IMR-90 (cell line): ENCODE data around the gene PFDN1. TPM values are rescaled to one million over a fixed set of nuclear protein-coding genes. Genes with fewer than 3 reads are reported as not detected.

Source experiments
- ATAC-seq: fragments of 200-7000 bp; cut with Tn5 transposase; 2 replicates; pipeline ENCODE4 v1.9.1; 2020; ENCODE audit warnings: low read depth, mild to moderate bottlenecking, moderate library complexity
- BruUV-seq: library from RNA; stranded (reverse); fragments of 400-500 nt; replicated peaks from 2 replicates; lab custom pipeline; 2021; lab: Mats Ljungman, UMichigan
- CTCF ChIA-PET: fragments of 300-600 bp; formaldehyde crosslinking; extraction: SDS; loops from one replicate; lab custom pipeline; 2021; ENCODE audit warnings: antibody characterized with exemption; lab: Yijun Ruan, JAX
- POLR2A ChIA-PET: fragments of 300-600 bp; sonication (Branson Sonifier 250); formaldehyde crosslinking; loops from one replicate; lab custom pipeline; 2022; ENCODE audit warnings: antibody characterized with exemption; ENCODE audit not compliant: unreplicated experiment; lab: Charles Lee
- DNase-seq: peaks from one replicate; pipeline ENCODE4 v3.0.0; 2013
- H2AFZ ChIP-seq: replicated peaks from 2 replicates; pipeline ENCODE3; 2013; ENCODE audit warnings: low read length, mild to moderate bottlenecking; ENCODE audit not compliant: poor library complexity
- H2AK5ac ChIP-seq: 2 replicates; pipeline ENCODE4 v1.6.1; 2013; ENCODE audit warnings: low read depth, low read length, inconsistent platforms
- H2AK9ac ChIP-seq: replicated peaks from 2 replicates; pipeline ENCODE3; 2013; ENCODE audit warnings: mild to moderate bottlenecking, low read depth, low read length, moderate library complexity; ENCODE audit not compliant: poor library complexity
- H2BK120ac ChIP-seq: 2 replicates; pipeline ENCODE4 v1.6.1; 2013; ENCODE audit warnings: low read depth, low read length, inconsistent platforms
- H2BK15ac ChIP-seq: 3 replicates; pipeline ENCODE4 v1.6.1; 2013; ENCODE audit warnings: low read depth, low read length, inconsistent platforms
- H2BK20ac ChIP-seq: 2 replicates; pipeline ENCODE4 v1.6.1; 2013; ENCODE audit warnings: low read depth, mild to moderate bottlenecking, inconsistent platforms, low read length, moderate library complexity
- H2BK5ac ChIP-seq: 2 replicates; pipeline ENCODE4 v1.6.1; 2013; ENCODE audit warnings: mild to moderate bottlenecking, low read depth, low read length, inconsistent platforms; ENCODE audit not compliant: poor library complexity, severe bottlenecking
- H3K14ac ChIP-seq: replicated peaks from 2 replicates; pipeline ENCODE4 v1.6.1; 2013; ENCODE audit warnings: low read depth, low read length, inconsistent platforms
- H3K18ac ChIP-seq: 2 replicates; pipeline ENCODE4 v1.6.1; 2013; ENCODE audit warnings: low read depth, low read length, control low read depth
- H3K23ac ChIP-seq: 2 replicates; pipeline ENCODE4 v1.6.1; 2013; ENCODE audit warnings: low read depth, low read length, inconsistent platforms
- H3K27ac ChIP-seq: 2 replicates; pipeline ENCODE4 v1.5.1; 2013; ENCODE audit warnings: mild to moderate bottlenecking, control low read depth, low read length; ENCODE audit not compliant: insufficient read depth
- H3K27me3 ChIP-seq: 2 replicates; pipeline ENCODE4 v1.6.1; 2013; ENCODE audit warnings: low read length; ENCODE audit not compliant: control insufficient read depth, insufficient read depth
- H3K36me3 ChIP-seq: 2 replicates; pipeline ENCODE4 v1.6.1; 2013; ENCODE audit warnings: low read length, mixed read lengths; ENCODE audit not compliant: control insufficient read depth, insufficient read depth
- H3K4ac ChIP-seq: 2 replicates; pipeline ENCODE4 v1.6.1; 2013; ENCODE audit warnings: low read depth, low read length, inconsistent platforms
- H3K4me1 ChIP-seq: 2 replicates; pipeline ENCODE4 v1.6.1; 2013; ENCODE audit warnings: low read length, mixed read lengths; ENCODE audit not compliant: control insufficient read depth, insufficient read depth
- H3K4me2 ChIP-seq: 2 replicates; pipeline ENCODE4 v1.6.1; 2013; ENCODE audit warnings: low read depth, mild to moderate bottlenecking, control low read depth, low read length, moderate library complexity
- H3K4me3 ChIP-seq: 2 replicates; pipeline ENCODE4 v1.5.1; 2013; ENCODE audit warnings: low read depth, mild to moderate bottlenecking, control low read depth, low read length, moderate library complexity; ENCODE audit not compliant: insufficient read depth
- H3K56ac ChIP-seq: 2 replicates; pipeline ENCODE4 v1.6.1; 2013; ENCODE audit warnings: low read length, inconsistent platforms; ENCODE audit not compliant: insufficient read depth; ENCODE audit errors: extremely low read depth
- H3K79me1 ChIP-seq, 2 experiments: 2 replicates each; pipeline ENCODE4 v1.6.1; 2013; ENCODE audit warnings: low read length in 2 of 2, inconsistent platforms in 1 of 2, low read depth in 1 of 2
- H3K9ac ChIP-seq: 2 replicates; pipeline ENCODE4 v1.6.1; 2013; ENCODE audit warnings: low read depth, low read length, control low read depth
- H3K9me1 ChIP-seq: 2 replicates; pipeline ENCODE4 v1.6.1; 2013; ENCODE audit warnings: low read length, inconsistent platforms; ENCODE audit not compliant: insufficient read depth
- H3K9me3 ChIP-seq: 2 replicates; pipeline ENCODE4 v1.6.1; 2013; ENCODE audit warnings: low read length; ENCODE audit not compliant: control insufficient read depth, insufficient read depth
- H4K20me1 ChIP-seq: 2 replicates; pipeline ENCODE4 v1.6.1; 2013; ENCODE audit warnings: low read length, inconsistent platforms; ENCODE audit not compliant: insufficient read depth
- H4K5ac ChIP-seq: 2 replicates; pipeline ENCODE4 v1.6.1; 2013; ENCODE audit warnings: mild to moderate bottlenecking, low read depth, low read length, control low read depth
- H4K8ac ChIP-seq, 2 experiments: 2 replicates each; pipeline ENCODE4 v1.6.1; 2013; ENCODE audit warnings: low read depth in 2 of 2, low read length in 2 of 2, control low read depth in 1 of 2, inconsistent platforms in 1 of 2
- H4K91ac ChIP-seq: 2 replicates; pipeline ENCODE4 v1.6.1; 2013; ENCODE audit warnings: low read depth, low read length, inconsistent platforms; ENCODE audit not compliant: insufficient read depth
- CTCF ChIP-seq: conservative IDR thresholded peaks from 2 replicates; pipeline ENCODE4 v1.5.1; 2012; ENCODE audit warnings: mild to moderate bottlenecking, low read depth, low read length, improper control_type of control experiment
- ELK1 ChIP-seq: fragments of 150-350 bp; IDR thresholded peaks from 2 replicates; pipeline ENCODE4 v1.6.1; 2016; ENCODE audit warnings: low read depth, mild to moderate bottlenecking, low read length, moderate library complexity, borderline replicate concordance
- MXI1 ChIP-seq: IDR thresholded peaks from 2 replicates; pipeline ENCODE4 v1.6.1; 2012; ENCODE audit warnings: low read depth, mild to moderate bottlenecking, low read length, moderate library complexity, borderline replicate concordance
- POLR2A ChIP-seq: IDR thresholded peaks from 2 replicates; pipeline ENCODE4 v1.6.1; 2012; ENCODE audit warnings: mild to moderate bottlenecking, low read depth, low read length
- RCOR1 ChIP-seq: IDR thresholded peaks from 2 replicates; pipeline ENCODE4 v1.6.1; 2012; ENCODE audit warnings: mild to moderate bottlenecking, low read length, improper control_type of control experiment; ENCODE audit not compliant: insufficient replicate concordance
- RFX5 ChIP-seq: IDR thresholded peaks from 2 replicates; pipeline ENCODE4 v1.8.0; 2012; ENCODE audit warnings: low read depth, mild to moderate bottlenecking, low read length, moderate library complexity
- SMC3 ChIP-seq: fragments of 150-350 bp; IDR thresholded peaks from 2 replicates; pipeline ENCODE4 v1.6.1; 2016; ENCODE audit warnings: low read depth, mild to moderate bottlenecking, antibody characterized with exemption, low read length, moderate library complexity
- USF2 ChIP-seq: fragments of 150-350 bp; IDR thresholded peaks from 2 replicates; pipeline ENCODE4 v1.6.1; 2017; ENCODE audit warnings: mild to moderate bottlenecking, antibody characterized with exemption, low read length, low read depth
- WGBS, 2 experiments: methylation state at CpG; one replicate each; pipeline versions ENCODE4 v1.1.5 to v1.1.7; 2013; ENCODE audit warnings: missing lambda C conversion rate in 2 of 2; ENCODE audit not compliant: insufficient read length in 1 of 2; ENCODE audit errors: extremely low coverage in 2 of 2; 5-methylcytosine and 5-hydroxymethylcytosine counted together
- dilution Hi-C: fragments of 300-500 bp; cut with HindIII; formaldehyde crosslinking; loops from one replicate; pipeline ENCODE4 v1.14.3; 2018; ENCODE audit warnings: low sequenced_read_pairs; ENCODE audit not compliant: unreplicated experiment
- in situ Hi-C: fragments of 300-500 bp; cut with MboI; formaldehyde crosslinking; loops from 3 replicates; pipeline ENCODE4 v1.14.3; 2019; ENCODE audit warnings: low sequenced_read_pairs, inconsistent platforms, mixed read lengths
- intact Hi-C: fragments of 100-400 bp; cut with micrococcal nuclease; formaldehyde crosslinking; loops from 2 replicates; pipeline ENCODE4 v1.10.0; 2022
- polyA plus RNA-seq, 3 experiments: library from polyadenylated mRNA; depleted of rRNA; stranded (reverse); fragments of >200 nt; gene quantifications; 2 replicates each; pipeline ENCODE4 v1.2.3, GENCODE V29; 2012; ENCODE audit warnings: low replicate concordance in 1 of 3
- total RNA-seq: library from RNA; depleted of rRNA; stranded (reverse); fragments of >200 nt; gene quantifications from 2 replicates; pipeline ENCODE4 v1.2.3, GENCODE V29; 2012

PFDN1 gene
- total and polyA plus RNA-seq, 2 of the 4 experiments (the other 2 are of a cell fraction): 98.8 to 134 TPM

GRCh38 chr5:140260089-140260656 lies 42.7 kb downstream of the PFDN1 start:
- H3K4me2 ChIP-seq: no peak overlapping the region
- in situ Hi-C loops: no loop called here
- ChIA-PET POLR2A (no interaction called here), CTCF (interaction anchor here (0.6 to 3.5 kb wide), 2 partner anchors 86 to 99 kb away, joined by 3 to 15 read pairs; partner anchors contain the start of gene HBEGF)
- no peak overlapping the region for H2BK120ac ChIP-seq
- H3K79me1 ChIP-seq: peaks cover 39 to 79% of the 10 kb centered on the region in 2 experiments
- no peaks in the 10 kb centered on the region for H3K9me3 ChIP-seq
- peaks cover 13% of the 10 kb centered on the region for H4K20me1 ChIP-seq
- H4K91ac ChIP-seq: no peak overlapping the region
- H4K5ac ChIP-seq: no peak overlapping the region
- H2AK5ac ChIP-seq: no peak overlapping the region
- intact Hi-C loops: loop anchor here (2.0 kb wide), 1 partner anchor 27 kb away; no protein-coding TSS in a partner anchor
- no peak for TF ChIP-seq CTCF
- no peak for TF ChIP-seq MXI1
- TF ChIP-seq POLR2A: no peak
- no peak for TF ChIP-seq ELK1
- no peak for TF ChIP-seq SMC3
- TF ChIP-seq RCOR1: no peak
- no peak for TF ChIP-seq RFX5
- TF ChIP-seq USF2: no peak
- no peak overlapping the region for H2AK9ac ChIP-seq
- no peak for ATAC-seq
- no peak overlapping the region for H3K23ac ChIP-seq
- no peak overlapping the region for H3K27ac ChIP-seq
- no peak overlapping the region for H2BK20ac ChIP-seq
- no peak overlapping the region for H2AFZ ChIP-seq
- peaks cover 11% of the 10 kb centered on the region for H3K4me1 ChIP-seq
- no peak overlapping the region for H3K56ac ChIP-seq
- H4K8ac ChIP-seq: no peak overlapping the region
- no peak for DNase-seq
- no peaks in the 10 kb centered on the region for H3K27me3 ChIP-seq
- H3K4ac ChIP-seq: no peak overlapping the region
- H3K14ac ChIP-seq: no peak overlapping the region
- no peak overlapping the region for H2BK15ac ChIP-seq
- dilution Hi-C loops: no loop called here
- peaks cover 1% of the 10 kb centered on the region; the same call in 1 of the 2 replicates for H3K36me3 ChIP-seq
- no peak overlapping the region for H3K9ac ChIP-seq
- no CpG with 5 or more reads among the region's 2 CpGs for WGBS, 2 experiments
- no peak overlapping the region for H2BK5ac ChIP-seq
- BruUV-seq: no TSS peak
- H3K9me1 ChIP-seq: peaks cover 25% of the 10 kb centered on the region
- H3K4me3 ChIP-seq: no peak overlapping the region
- no peak overlapping the region for H3K18ac ChIP-seq
